Adrenal gland (tissue), 12 donors: ENCODE data around the gene KATNB1. TPM values are rescaled to one million over a fixed set of nuclear protein-coding genes. Genes with fewer than 3 reads are reported as not detected.

ENCODE experiments used
- DNase-seq, 7 donors: peaks; one replicate each; pipeline ENCODE4 v3.0.0-alpha.2; 2019 to 2020
- H3K27ac ChIP-seq, 5 donors: fragments of 200-600 bp; sonication (generic) in 4 of 5; 1 replicate in 3 of 5; 2 replicates in 2 of 5; pipeline versions ENCODE4 v1.5.1 to v1.8.0; 2016 to 2020; ENCODE audit warnings: mild to moderate bottlenecking in 1 of 5
- H3K27me3 ChIP-seq: fragments of 200-600 bp; 2 replicates; pipeline ENCODE4 v1.8.0; 2021
- H3K36me3 ChIP-seq, 2 donors: fragments of 200-600 bp; replicated peaks in 1 of 2; 1 replicate in 1 of 2; 2 replicates in 1 of 2; pipeline versions ENCODE4 v1.5.1 to v1.8.0; 2018 to 2022
- H3K4me1 ChIP-seq, 2 donors: fragments of 200-600 bp; replicated peaks in 1 of 2; 1 replicate in 1 of 2; 2 replicates in 1 of 2; pipeline versions ENCODE4 v1.5.1 to v1.8.0; 2018 to 2021
- H3K4me3 ChIP-seq, 4 donors: fragments of 200-600 bp; sonication (generic) in 3 of 4; one replicate each; pipeline ENCODE4 v1.5.1; 2016 to 2018
- H3K9me3 ChIP-seq, 3 donors: fragments of 200-600 bp; sonication (generic) in 1 of 3; replicated peaks in 1 of 3; 1 replicate in 2 of 3; 2 replicates in 1 of 3; pipeline versions ENCODE4 v1.5.1 to v1.8.0; 2016 to 2021
- CTCF ChIP-seq, 6 experiments: fragments of 450-650 bp in 4 of 6; fragments of 200-600 bp in 2 of 6; sonication (generic) in 1 of 6; IDR thresholded peaks; 1 replicate in 5 of 6; 2 replicates in 1 of 6; pipeline versions ENCODE4 v1.5.1 to v1.8.0; 2016 to 2021; ENCODE audit warnings: antibody characterized with exemption in 6 of 6, mild to moderate bottlenecking in 2 of 6, moderate library complexity in 1 of 6
- POLR2A ChIP-seq, 2 donors: fragments of 450-650 bp; IDR thresholded peaks; one replicate each; pipeline ENCODE4 v1.6.1; 2017; ENCODE audit warnings: antibody characterized with exemption in 2 of 2, mild to moderate bottlenecking in 2 of 2, moderate library complexity in 1 of 2
- WGBS, 4 donors: extraction: QIAGEN DNeasy Blood & Tissue Kit in 2 of 4; methylation state at CpG; one replicate each; pipeline versions ENCODE4 v1.1.5 to v1.1.7; 2013 to 2017; 5-methylcytosine and 5-hydroxymethylcytosine counted together
- intact Hi-C, 2 donors: fragments of 100-400 bp; cut with DNase I; formaldehyde crosslinking; loops; one replicate each; pipeline versions ENCODE4 v1.14.1 to v1.15.0; 2022 to 2023
- polyA plus RNA-seq, 3 donors: library from polyadenylated mRNA; stranded (reverse); fragments of 200-250 nt in 2 of 3; fragments of 350-450 nt in 1 of 3; fragmentation: Illumina TruSeq in 1 of 3; extraction: RNeasy Lipid Tissue Mini Kit (QIAGEN cat#74804) in 1 of 3; gene quantifications; one replicate each; pipeline ENCODE4 v1.2.3, GENCODE V29; 2013 to 2014
- total RNA-seq, 9 donors: library from RNA; depleted of rRNA in 4 of 9; stranded (reverse); fragments of >200 nt in 4 of 9; fragments of 120-200 nt in 1 of 9; fragmentation: NEBNext Ultra II Directional in 1 of 9; extraction: Animal tissue kit (Norgen Biotek cat#: 25700) in 1 of 9; gene quantifications; one replicate each; pipeline versions ENCODE4 v1.1.0 to v1.2.4, GENCODE V29; 2013 to 2023
- donor health status: healthy with polysubstance abuse.
- donor health status: Bipolar disorder and iron deficiency.
- donor health status: DM: yes; HTN: yes; CAD: no.
- donor health status: DM: no; HTN: no; CAD: no.
- donor health status: DM: no; HTN: no; CAD: no.
- donor health status: DM: yes; HTN: yes; CAD: no.

The KATNB1 gene
- total and polyA plus RNA-seq, 12 donors, result 12.9 to 85.6 (median 21.0) TPM

- Histone ChIP-seq H3K4me3 (no peak overlapping the region), H3K27ac (no peak overlapping the region), H3K27me3 (no peaks in the 10 kb centered on the region), H3K9me3 (no peaks in the 10 kb centered on the region), H3K4me1 (no peaks in the 10 kb centered on the region), H3K36me3 (no peaks in the 10 kb centered on the region)
- intact Hi-C loops, result no loop called here
- TF ChIP-seq CTCF (IDR thresholded peaks at IDR 0.05) (no peak), POLR2A (IDR thresholded peaks at IDR 0.05) (no peak)
- WGBS, 4 donors, result 93 to 96% (median 93%) methylated on average over 5 to 7 of the region's 7 CpGs
- no peak for DNase-seq
Observed at GRCh38 chr16:57747091-57747490, 11.5 kb downstream of the KATNB1 start.

GRCh38 chr16:57747496-57747895, 11.9 kb downstream of the KATNB1 start:
- intact Hi-C loops, result no loop called here
- Histone ChIP-seq H3K27ac (no peak overlapping the region), H3K36me3 (no peaks in the 10 kb centered on the region), H3K9me3 (no peaks in the 10 kb centered on the region), H3K27me3 (no peaks in the 10 kb centered on the region), H3K4me1 (no peaks in the 10 kb centered on the region), H3K4me3 (no peak overlapping the region)
- TF ChIP-seq CTCF (IDR thresholded peaks at IDR 0.05) (no peak), POLR2A (IDR thresholded peaks at IDR 0.05) (no peak)
- 96 to 100% (median 98%) methylated on average over 10 to 12 of the region's 12 CpGs for WGBS, 4 donors
- DNase-seq, result no peak

GRCh38 chr16:57747996-57748395, 12.4 kb downstream of the KATNB1 start:
- H3K4me1 ChIP-seq, result no peaks in the 10 kb centered on the region
- no peak for DNase-seq
- H3K27ac ChIP-seq, result no peak overlapping the region
- no peak for TF ChIP-seq POLR2A (IDR thresholded peaks at IDR 0.05)
- 88 to 98% (median 92%) methylated on average over 5 to 6 of the region's 6 CpGs for WGBS, 4 donors
- H3K36me3 ChIP-seq, result no peaks in the 10 kb centered on the region
- H3K4me3 ChIP-seq, result no peak overlapping the region
- H3K27me3 ChIP-seq, result no peaks in the 10 kb centered on the region
- intact Hi-C loops, result no loop called here
- no peaks in the 10 kb centered on the region for H3K9me3 ChIP-seq

- Histone ChIP-seq H3K9me3 (no peaks in the 10 kb centered on the region), H3K36me3 (peaks cover 0 to 3% of the 10 kb centered on the region in 2 donors), H3K27ac (no peak overlapping the region), H3K4me1 (no peaks in the 10 kb centered on the region), H3K4me3 (no peak overlapping the region), H3K27me3 (no peaks in the 10 kb centered on the region)
- DNase-seq, result no peak
- TF ChIP-seq CTCF (IDR thresholded peaks at IDR 0.05), result no peak
- TF ChIP-seq POLR2A (IDR thresholded peaks at IDR 0.05), result no peak
- intact Hi-C loops, result no loop called here
- 81 to 92% (median 89%) methylated on average over 10 to 11 of the region's 11 CpGs for whole genome bisulfite sequencing, 4 donors
Observed at GRCh38 chr16:57748596-57748995, 13.0 kb downstream of the KATNB1 start.

- no peaks in the 10 kb centered on the region for H3K9me3 ChIP-seq
- TF ChIP-seq POLR2A (IDR thresholded peaks at IDR 0.05) (no peak), CTCF (IDR thresholded peaks at IDR 0.05) (no peak)
- WGBS, 4 donors, result 89 to 99% (median 93%) methylated on average over 2 to 3 of the region's 3 CpGs
- no peak for DNase-seq
- H3K27ac ChIP-seq, result no peak overlapping the region
- no peaks in the 10 kb centered on the region for H3K4me1 ChIP-seq
- intact Hi-C loops, result no loop called here
- H3K4me3 ChIP-seq, result no peak overlapping the region
- H3K27me3 ChIP-seq, result no peaks in the 10 kb centered on the region
- H3K36me3 ChIP-seq, result peaks cover 0 to 3% of the 10 kb centered on the region in 2 donors
Observed at GRCh38 chr16:57749101-57749692, 13.6 kb downstream of the KATNB1 start.
